ENCODE measurements around the gene EML6.
A peak's percentile ranks its signal among the peaks of the same experiment; 100 is the strongest.

Gene EML6

DNA sequence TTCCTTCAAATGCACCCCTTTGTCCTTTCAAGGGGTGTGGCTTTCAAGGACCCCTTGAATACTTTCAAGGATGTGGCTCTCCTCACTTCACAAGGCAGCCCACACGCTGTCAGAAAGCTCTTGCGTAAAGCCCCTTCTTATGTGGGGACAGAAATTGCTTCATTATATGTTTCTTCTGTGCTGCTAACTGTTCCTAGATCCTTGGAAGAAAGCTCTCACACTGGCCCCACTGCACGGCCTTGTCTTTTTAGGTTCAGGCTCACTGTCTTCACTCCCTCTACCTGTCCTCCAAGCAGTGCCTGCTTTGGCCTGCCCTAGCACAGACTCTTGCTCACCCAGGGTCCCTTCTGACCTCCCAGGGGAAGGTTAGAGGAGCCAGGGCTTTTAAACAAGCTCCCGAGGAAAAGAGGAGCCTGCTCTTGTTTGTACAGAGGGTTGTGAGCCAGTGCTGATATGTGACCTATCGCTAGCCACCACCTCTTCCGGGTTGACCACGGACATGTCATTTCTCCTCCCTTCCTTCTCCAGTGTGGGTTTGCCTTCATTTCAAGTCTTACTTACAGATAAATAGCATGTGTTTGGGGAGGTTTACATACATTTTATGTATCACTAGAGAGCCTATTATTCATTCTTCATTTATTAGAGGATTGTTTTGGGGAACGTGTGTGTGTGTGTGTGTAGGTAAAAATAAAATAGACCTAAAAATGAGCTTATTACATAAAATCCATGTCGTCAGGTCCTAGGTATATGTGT, 232.1 kb downstream of the EML6 start:
- Histone ChIP-seq H4K20me1 (no peaks in the 10 kb centered on the region), H3K4me2 (no peak overlapping the region), H3K27ac (no peak overlapping the region), H3K4me3 (no peak overlapping the region), H3K36me3 (no peaks in the 10 kb centered on the region), H3K27me3 (no peaks in the 10 kb centered on the region), H3K4me1 (peaks cover 20% of the 10 kb centered on the region), H3K9me3 (no peaks in the 10 kb centered on the region), H3K9ac (no peak overlapping the region)
- no peak for TF ChIP-seq Cebpa-rat (IDR thresholded peaks at IDR 0.05)

DNA sequence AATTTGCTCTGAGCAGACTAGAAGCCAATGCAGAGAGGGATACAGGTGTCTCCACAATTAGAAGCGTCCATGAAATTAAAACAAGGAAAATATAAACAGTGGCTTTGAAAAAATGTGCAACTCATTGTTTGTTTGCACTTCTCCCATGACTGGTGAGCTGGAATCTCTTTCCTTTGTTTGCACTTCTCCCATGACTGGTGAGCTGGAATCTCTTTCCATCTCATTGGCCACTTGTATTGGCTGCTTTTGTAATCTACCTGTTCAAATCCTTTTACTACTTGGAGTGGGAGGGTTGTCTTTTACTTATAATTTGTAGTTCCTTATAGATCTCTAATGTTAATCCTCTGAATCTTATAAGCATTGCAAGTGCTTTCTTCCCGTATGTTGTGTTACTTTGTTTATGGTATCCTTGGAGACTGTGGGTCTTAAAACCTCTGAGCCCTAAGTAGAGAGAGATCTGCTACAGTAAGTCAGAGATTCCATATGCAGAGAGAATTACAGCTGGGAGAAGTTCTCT, 232.7 kb downstream of the EML6 start:
- no peaks in the 10 kb centered on the region for H3K36me3 ChIP-seq
- H4K20me1 ChIP-seq, result no peaks in the 10 kb centered on the region
- no peak for TF ChIP-seq Cebpa-rat (IDR thresholded peaks at IDR 0.05)
- no peak overlapping the region for H3K4me3 ChIP-seq
- H3K9ac ChIP-seq, result no peak overlapping the region
- H3K27ac ChIP-seq, result no peak overlapping the region
- H3K9me3 ChIP-seq, result no peaks in the 10 kb centered on the region
- H3K4me2 ChIP-seq, result no peak overlapping the region
- peaks cover 20% of the 10 kb centered on the region for H3K4me1 ChIP-seq
- no peaks in the 10 kb centered on the region for H3K27me3 ChIP-seq

DNA sequence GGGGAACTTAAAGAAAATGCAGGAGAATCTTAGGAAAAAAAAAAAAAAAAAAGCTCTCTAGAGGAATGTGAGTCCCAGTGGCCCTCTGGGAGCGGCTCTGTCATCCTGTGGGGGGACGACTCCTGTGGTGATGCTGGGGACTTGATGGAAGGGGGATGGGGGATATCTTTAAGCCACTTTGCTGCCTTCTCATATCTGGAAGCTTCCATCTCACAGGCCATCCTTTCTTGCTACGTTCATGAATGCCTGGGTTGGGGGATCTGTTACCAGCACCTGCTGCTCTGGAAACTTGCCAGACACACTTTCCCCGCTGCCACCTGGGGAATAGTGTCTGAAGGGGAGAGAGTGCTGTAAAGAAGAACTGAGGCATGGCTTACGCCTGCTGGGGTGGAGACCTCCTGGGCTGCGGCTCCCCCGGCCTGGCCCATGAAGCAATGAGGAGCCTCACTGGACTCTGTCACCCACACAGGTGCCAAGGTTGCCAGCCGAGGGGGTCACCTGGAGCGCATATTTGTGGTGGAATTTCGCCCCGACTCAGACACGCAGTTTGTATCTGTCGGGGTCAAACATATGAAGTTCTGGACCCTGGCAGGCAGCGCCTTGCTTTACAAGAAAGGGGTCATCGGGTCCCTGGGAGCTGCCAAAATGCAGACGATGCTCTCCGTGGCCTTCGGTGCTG, 234.0 kb downstream of the EML6 start:
- no peak for TF ChIP-seq Cebpa-rat (IDR thresholded peaks at IDR 0.05)
- Histone ChIP-seq H3K4me1 (peaks cover 20% of the 10 kb centered on the region), H3K4me3 (no peak overlapping the region), H3K4me2 (peak overlapping the region; percentile 11; the same call in 1 of the 2 replicates), H3K9me3 (no peaks in the 10 kb centered on the region), H3K36me3 (no peaks in the 10 kb centered on the region), H3K27ac (no peak overlapping the region), H3K27me3 (no peaks in the 10 kb centered on the region), H3K9ac (no peak overlapping the region), H4K20me1 (no peaks in the 10 kb centered on the region)

DNA sequence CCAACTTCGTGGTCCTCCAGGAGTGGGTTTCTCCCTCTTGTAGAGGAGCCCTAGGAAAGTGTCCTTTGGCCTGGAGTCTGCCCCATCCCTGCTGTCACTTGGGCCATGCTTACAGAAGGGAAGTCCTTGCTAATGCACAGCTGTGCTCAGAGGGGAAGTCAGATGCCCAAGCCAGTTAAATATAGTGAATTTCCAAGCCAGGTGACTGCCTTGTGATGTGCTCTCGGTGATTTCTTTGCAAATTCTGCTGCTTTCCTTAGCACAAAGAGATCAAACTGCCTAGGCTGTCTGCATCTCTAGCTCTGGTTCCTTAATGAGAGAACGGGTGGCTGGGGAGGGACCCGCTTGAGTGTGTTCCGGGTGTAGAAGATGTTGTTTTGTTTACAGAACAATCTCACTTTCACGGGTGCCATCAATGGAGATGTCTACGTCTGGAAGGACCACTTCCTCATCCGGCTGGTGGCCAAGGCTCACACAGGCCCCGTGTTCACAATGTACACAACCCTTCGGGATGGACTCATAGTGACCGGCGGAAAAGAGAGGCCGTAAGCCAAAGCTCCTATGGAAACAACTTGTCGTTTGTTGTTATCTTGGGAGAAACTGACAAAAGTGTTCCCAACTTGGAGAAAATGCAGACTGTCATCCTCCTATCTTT, 235.4 kb downstream of the EML6 start:
- H3K27ac ChIP-seq, result no peak overlapping the region
- no peak overlapping the region for H3K4me3 ChIP-seq
- H4K20me1 ChIP-seq, result no peaks in the 10 kb centered on the region
- no peak for TF ChIP-seq Cebpa-rat (IDR thresholded peaks at IDR 0.05)
- peaks cover 20% of the 10 kb centered on the region for H3K4me1 ChIP-seq
- H3K27me3 ChIP-seq, result no peaks in the 10 kb centered on the region
- H3K4me2 ChIP-seq, result no peak overlapping the region
- H3K36me3 ChIP-seq, result no peaks in the 10 kb centered on the region
- no peak overlapping the region for H3K9ac ChIP-seq
- H3K9me3 ChIP-seq, result no peaks in the 10 kb centered on the region

DNA sequence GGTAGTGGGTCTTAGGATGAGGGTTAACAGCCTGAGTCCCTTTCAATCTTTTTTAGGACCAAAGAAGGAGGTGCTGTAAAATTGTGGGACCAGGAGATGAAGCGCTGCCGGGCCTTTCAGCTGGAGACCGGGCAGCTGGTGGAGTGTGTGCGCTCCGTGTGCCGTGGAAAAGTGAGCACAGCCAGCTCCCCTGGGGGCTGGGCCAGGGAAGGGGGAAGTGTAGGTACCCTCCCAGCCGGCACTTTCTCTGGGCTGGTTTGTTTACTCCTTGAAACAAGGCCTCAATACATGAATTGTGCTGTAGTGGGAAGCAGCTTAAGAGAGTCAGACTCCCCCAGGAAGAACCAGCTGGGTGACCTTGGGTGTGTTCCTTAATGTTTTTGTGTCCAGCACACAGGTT, 236.7 kb downstream of the EML6 start:
- TF ChIP-seq Cebpa-rat (IDR thresholded peaks at IDR 0.05), result no peak
- Histone ChIP-seq H3K9me3 (no peaks in the 10 kb centered on the region), H4K20me1 (no peaks in the 10 kb centered on the region), H3K27ac (no peak overlapping the region), H3K4me3 (no peak overlapping the region), H3K4me2 (no peak overlapping the region), H3K36me3 (no peaks in the 10 kb centered on the region), H3K27me3 (no peaks in the 10 kb centered on the region), H3K4me1 (peaks cover 16% of the 10 kb centered on the region), H3K9ac (no peak overlapping the region)

DNA sequence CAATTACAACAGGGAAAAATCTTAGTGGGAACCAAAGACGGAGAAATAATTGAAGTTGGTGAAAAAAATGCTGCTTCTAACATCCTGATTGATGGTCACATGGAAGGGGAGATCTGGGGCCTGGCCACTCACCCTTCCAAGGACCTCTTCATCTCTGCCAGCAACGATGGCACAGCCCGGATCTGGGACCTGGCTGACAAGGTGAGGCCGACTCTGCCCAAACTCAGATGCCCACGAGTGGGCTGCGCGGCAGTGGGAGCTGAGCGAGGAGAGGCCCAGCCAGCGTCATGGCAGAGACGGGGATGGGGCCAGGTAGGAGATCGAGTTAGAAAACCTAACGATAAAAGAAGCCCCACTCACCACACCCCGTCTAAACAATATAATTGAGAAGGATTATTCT, 239.0 kb downstream of the EML6 start:
- H3K9ac ChIP-seq, result no peak overlapping the region
- no peak overlapping the region for H3K27ac ChIP-seq
- peaks cover 7% of the 10 kb centered on the region; the same call in 1 of the 2 replicates for H3K36me3 ChIP-seq
- peaks cover 11% of the 10 kb centered on the region for H3K4me1 ChIP-seq
- no peak overlapping the region for H3K4me3 ChIP-seq
- H3K27me3 ChIP-seq, result no peaks in the 10 kb centered on the region
- no peak for TF ChIP-seq Cebpa-rat (IDR thresholded peaks at IDR 0.05)
- H4K20me1 ChIP-seq, result no peaks in the 10 kb centered on the region
- no peaks in the 10 kb centered on the region for H3K9me3 ChIP-seq
- H3K4me2 ChIP-seq, result no peak overlapping the region

DNA sequence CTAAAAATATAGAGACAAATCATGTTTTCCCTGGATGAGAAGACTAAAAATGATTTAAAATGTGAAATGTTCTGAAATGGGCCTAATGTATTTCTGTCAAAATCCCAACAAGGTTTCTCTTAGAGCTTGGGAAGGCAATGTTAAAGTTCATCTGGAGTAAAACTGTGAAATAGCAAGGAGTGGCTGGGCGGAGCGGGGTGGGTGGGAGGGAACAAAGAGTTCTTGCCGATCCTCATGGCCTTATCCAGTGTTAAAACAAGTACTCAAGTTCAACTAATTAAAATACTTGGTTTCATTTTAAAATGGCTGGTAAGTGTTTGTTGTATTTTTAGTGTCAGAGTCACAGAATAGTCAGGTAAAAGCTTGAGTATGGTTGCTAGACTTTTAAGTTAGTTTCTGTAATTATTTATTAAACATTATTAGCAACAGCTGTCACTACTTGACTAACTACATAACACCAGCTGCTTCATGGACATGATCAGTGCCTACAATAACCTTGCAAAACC, 239.5 kb downstream of the EML6 start:
- H3K4me2 ChIP-seq, result no peak overlapping the region
- H3K9ac ChIP-seq, result no peak overlapping the region
- H3K27me3 ChIP-seq, result no peaks in the 10 kb centered on the region
- H3K36me3 ChIP-seq, result peaks cover 10% of the 10 kb centered on the region
- H3K27ac ChIP-seq, result no peak overlapping the region
- H3K9me3 ChIP-seq, result no peaks in the 10 kb centered on the region
- peaks cover 7% of the 10 kb centered on the region; the same call in 1 of the 2 replicates for H3K4me1 ChIP-seq
- TF ChIP-seq Cebpa-rat (IDR thresholded peaks at IDR 0.05), result no peak
- H3K4me3 ChIP-seq, result no peak overlapping the region
- H4K20me1 ChIP-seq, result peaks cover 5% of the 10 kb centered on the region; the same call in 1 of the 2 replicates

DNA sequence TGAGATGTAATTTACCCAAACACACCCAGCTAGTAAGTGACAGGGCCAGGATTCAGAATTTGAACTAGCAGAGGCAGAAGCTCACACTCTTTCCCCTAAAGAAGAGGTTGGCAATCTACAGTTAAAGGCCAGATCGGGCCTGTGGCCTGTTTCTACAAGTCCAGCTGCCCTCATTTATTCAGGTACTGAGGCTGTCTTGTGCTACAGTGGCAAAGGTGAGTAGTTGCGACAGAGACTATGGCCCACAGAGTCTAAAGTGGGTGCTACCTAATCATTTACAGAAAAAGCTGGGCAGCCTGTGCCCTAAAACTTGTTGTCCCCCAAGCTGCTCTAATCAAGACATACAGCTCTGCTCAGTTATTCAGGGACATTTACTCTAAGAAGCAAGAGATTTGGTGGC, 240.0 kb downstream of the EML6 start:
- Histone ChIP-seq H3K4me3 (no peak overlapping the region), H3K4me1 (peaks cover 5% of the 10 kb centered on the region; the same call in 1 of the 2 replicates), H3K27ac (no peak overlapping the region), H3K36me3 (peaks cover 15% of the 10 kb centered on the region), H3K27me3 (no peaks in the 10 kb centered on the region), H3K9ac (no peak overlapping the region), H3K9me3 (no peaks in the 10 kb centered on the region), H4K20me1 (peaks cover 9% of the 10 kb centered on the region; the same call in 1 of the 2 replicates), H3K4me2 (no peak overlapping the region)
- no peak for TF ChIP-seq Cebpa-rat (IDR thresholded peaks at IDR 0.05)

DNA sequence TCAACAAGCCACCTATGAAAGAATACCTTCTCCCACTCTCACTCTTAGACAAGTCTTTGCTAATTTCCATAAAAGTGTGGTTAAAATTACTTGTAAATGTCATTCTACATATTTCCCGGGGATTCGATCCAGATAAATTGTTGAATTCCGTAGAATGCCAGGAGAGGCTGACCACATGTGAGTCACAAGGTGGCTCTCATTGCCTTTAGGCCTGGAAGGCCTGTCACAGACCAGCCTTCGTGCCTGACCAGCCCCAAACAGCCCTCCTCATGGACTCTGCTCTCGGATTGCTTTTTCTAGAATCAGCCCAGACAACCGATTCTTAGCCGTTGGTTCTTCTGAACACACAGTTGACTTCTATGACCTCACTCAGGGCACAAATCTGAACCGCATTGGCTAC, 240.8 kb downstream of the EML6 start:
- Histone ChIP-seq H3K9ac (no peak overlapping the region), H3K36me3 (peaks cover 23% of the 10 kb centered on the region), H3K4me2 (no peak overlapping the region), H3K27ac (no peak overlapping the region), H4K20me1 (peaks cover 17% of the 10 kb centered on the region; the same call in 1 of the 2 replicates), H3K4me1 (no peaks in the 10 kb centered on the region), H3K9me3 (no peaks in the 10 kb centered on the region), H3K27me3 (no peaks in the 10 kb centered on the region), H3K4me3 (no peak overlapping the region)
- TF ChIP-seq Cebpa-rat (IDR thresholded peaks at IDR 0.05), result no peak

Data from BLaER1 (cell line).